PC-3 (cell line): ENCODE results near the gene REXO2.

ENCODE experiments used
- CTCF ChIP-seq: fragments of 300-600 bp; sonication (generic); conservative IDR thresholded peaks from 2 replicates; pipeline ENCODE4 v1.5.1; 2017; ENCODE audit warnings: antibody characterized with exemption, low read depth, mild to moderate bottlenecking, low read length
- EZH2phosphoT487 ChIP-seq: fragments of 300-600 bp; sonication (generic); IDR thresholded peaks from 2 replicates; pipeline ENCODE4 v1.6.1; 2018; ENCODE audit warnings: mild to moderate bottlenecking, antibody characterized with exemption, low read length, borderline replicate concordance

- TF ChIP-seq EZH2phosphoT487 (no peak), CTCF (no peak)
Observed at GRCh38 chr11:114496915-114497314, 57.6 kb downstream of the REXO2 start.
